NCI-H2029 (cell line): ENCODE measurements around the gene PPP2R5D.
A peak's percentile ranks its signal among the peaks of the same experiment; 100 is the strongest.
"Not testable (repeated sequence)": the region's sequence is repeated elsewhere in the genome, so short reads cannot be mapped to it uniquely, and the experiment has no call there.

Experiments used
- DNase-seq: peaks from one replicate; lab custom pipeline; 2025; lab: John Stamatoyannopoulos, UW

Gene PPP2R5D

DNA sequence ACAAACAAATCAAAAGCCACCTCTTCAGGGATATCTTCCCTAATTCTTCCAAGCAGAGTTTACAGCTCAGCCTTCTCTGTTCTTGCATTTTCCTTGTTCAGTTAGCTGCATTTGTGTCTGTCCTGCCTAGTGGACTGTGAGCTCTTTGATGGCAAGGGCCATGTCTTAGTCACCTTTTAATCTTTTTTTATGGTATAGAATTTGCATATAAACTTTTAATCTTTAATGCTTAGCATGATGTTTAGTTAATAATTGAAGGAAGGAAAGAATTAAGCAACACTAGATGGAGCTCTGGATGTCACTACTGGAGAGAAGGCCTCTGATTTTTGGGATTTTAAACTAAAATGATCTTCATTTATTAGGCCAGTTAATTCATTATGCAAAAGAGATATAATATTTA is 12.1 kb downstream of the PPP2R5D start:
- DNase-seq = no peak

DNA sequence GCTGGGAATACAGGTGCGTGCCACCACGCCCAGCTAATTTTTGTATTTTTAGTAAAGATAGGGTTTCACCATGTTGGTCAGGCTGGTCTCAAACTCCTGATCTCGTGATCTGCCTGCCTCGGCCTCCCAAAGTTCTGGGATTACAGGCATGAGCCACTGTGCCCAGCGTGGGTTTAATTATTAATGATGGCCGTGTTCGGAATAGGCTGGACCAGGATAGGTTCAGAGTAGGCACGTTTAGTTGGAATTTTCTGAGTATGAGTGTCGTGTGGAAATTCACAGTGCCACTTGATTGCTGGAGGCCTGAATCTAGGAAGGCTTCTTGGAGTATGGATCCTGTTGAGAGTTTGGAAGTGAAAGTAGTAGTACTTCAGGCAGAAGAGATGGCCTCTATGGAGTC is 13.8 kb downstream of the PPP2R5D start:
- DNase-seq = not testable (repeated sequence)

DNA sequence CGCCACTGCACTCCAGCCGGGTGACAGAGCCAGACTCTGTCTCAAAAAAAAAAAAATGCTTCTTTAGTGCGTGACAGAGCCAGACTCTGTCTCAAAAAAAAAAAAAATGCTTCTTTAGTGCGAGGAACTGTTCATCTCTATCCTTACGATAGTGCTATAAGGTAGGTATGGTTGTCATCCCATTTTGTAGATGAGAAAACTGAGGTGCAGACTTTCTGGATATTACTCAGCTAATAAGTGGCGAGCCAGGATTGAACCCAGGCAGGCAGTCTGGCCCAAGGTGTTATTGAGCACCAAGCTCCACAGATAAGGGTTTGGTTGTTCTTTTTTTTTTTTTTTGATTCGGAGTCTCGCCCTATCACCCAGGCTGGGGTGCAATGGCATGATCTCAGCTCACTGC is 17.5 kb downstream of the PPP2R5D start:
- no peak for DNase-seq

DNA sequence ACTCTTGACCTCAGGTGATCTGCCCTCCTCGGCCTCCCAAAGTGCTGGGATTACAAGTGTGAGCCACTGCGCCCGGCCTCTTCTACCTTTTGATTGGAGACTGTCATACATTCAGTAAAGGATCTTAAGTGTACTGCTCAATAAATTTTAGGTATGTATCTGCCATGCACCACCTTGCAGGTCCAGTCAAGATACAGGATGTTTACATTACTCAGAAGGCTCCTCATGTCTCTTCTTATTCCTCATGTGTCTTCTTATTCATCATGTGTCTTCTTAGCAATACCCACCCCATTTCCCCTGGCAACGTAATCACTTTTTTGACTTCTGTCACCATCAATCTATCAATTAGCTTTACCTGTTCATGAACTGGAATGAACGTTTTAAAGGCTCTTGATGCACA is 21.5 kb downstream of the PPP2R5D start:
- no peak for DNase-seq

DNA sequence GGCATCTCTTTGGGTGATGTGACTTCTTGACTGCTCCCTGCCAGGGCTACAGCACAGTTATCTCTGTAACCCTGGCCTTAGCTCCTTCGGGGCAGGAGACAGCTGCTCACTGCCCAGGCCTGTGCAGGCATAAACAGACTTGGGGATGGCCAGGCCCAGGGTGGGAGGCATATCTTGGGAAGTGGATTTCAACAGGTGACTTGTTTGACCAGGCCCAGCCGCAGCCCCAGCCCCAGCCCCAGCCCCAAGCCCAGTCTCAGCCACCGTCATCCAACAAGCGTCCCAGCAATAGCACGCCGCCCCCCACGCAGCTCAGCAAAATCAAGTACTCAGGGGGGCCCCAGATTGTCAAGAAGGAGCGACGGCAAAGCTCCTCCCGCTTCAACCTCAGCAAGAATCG is 21.9 kb downstream of the PPP2R5D start:
- DNase-seq = no peak

DNA sequence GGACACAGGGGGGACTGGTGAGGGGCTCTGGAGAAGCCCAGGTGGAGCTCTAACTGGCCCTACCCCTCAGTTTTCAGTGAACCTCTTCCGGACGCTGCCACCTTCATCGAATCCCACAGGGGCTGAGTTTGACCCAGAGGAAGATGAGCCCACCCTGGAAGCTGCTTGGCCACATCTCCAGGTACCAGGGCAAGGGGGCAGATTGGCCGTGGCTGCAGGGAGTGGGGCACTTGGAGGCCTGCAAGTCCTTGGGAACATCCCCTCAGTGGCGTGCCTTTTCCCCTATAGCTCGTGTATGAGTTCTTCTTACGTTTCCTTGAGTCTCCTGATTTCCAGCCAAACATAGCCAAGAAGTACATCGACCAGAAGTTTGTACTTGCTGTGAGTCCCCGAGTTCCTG is 22.8 kb downstream of the PPP2R5D start:
- DNase-seq = no peak

DNA sequence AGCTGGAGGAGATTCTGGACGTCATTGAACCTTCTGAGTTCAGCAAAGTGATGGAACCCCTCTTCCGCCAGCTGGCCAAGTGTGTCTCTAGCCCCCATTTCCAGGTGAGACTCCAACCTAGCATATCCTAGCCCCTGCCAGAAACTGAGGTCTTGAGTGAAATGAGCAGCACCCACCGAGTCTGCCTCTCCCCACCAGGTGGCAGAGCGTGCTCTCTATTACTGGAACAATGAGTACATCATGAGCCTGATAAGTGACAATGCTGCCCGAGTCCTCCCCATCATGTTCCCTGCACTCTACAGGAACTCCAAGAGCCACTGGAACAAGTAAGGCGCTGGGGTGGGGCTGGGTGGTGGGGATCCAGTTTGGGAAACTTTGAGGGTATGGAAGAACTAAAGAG is 24.8 kb downstream of the PPP2R5D start:
- peak; percentile 2 for DNase-seq

DNA sequence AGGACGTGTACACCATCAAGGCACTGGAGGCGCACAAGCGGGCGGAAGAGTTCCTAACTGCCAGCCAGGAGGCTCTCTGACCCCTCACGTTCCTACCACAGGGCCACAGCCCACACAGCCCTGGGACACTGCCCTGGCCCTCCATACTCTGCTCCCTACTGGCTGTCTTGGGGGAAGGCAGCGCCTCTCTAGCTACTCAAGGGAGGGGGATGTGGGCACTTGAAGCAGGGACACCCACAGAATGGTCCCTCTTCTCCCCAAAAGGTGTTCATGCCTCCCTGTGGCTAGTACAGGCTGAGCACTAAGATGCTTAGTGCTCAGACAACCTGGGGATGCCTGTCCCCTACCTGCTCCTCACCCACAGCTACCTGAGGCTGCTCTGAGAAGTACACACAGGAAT is 26.8 kb downstream of the PPP2R5D start:
- no peak for DNase-seq

DNA sequence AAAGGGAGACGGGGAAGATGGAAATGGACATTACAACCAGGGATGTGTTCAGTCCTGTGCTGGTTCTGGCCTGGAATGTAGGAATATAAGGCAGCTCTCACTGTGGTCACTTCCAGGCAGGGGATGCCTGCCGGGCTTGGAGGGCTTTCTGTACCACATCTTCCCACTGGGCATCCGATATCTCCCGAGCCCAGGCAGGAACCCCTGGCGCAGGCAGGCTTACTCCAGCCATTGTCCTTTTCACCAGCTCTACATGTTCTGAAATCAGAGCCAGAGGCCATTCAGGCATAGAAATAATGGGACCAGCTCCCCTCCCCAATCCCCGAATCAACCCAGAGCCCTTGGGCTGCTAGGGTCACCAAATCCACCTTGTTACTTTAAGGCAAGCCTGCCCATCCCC is 28.0 kb downstream of the PPP2R5D start:
- no peak for DNase-seq

DNA sequence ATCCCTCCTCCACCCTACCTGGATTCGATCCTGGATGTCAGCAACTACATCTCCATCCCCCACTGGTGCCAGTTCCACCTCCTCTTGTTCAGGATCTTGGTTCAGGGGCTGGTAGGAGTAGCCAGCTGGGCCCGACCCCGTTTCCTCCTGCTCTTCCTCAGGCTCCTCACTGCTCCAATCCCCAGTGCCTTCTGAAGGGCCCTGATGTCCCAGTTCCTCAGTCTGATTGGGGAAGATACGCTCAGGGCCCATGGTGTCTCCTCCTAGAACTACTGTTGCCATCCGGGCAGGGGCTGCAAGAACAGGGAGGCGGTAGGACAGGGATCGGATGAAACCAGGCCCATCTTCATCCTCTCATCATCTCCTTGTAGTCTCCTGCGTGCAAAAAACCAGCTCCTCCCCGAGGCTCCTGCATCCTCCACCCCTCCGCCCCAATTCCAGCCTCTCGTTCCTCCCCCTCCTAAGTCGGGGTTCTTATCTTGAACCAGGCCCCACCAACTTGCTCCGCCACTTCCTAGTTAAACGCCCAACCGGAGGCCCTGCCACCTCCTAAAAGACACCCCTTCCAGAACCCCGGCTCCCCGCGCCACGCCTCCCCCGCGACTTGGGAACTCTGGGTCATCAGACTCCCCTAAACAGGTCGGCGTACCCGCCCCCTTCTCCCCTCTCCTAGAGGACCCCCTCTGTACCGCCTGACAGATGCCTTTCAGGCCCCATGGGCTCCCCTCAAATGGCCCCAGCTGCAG is 28.9 kb downstream of the PPP2R5D start:
- DNase-seq = no peak

DNA sequence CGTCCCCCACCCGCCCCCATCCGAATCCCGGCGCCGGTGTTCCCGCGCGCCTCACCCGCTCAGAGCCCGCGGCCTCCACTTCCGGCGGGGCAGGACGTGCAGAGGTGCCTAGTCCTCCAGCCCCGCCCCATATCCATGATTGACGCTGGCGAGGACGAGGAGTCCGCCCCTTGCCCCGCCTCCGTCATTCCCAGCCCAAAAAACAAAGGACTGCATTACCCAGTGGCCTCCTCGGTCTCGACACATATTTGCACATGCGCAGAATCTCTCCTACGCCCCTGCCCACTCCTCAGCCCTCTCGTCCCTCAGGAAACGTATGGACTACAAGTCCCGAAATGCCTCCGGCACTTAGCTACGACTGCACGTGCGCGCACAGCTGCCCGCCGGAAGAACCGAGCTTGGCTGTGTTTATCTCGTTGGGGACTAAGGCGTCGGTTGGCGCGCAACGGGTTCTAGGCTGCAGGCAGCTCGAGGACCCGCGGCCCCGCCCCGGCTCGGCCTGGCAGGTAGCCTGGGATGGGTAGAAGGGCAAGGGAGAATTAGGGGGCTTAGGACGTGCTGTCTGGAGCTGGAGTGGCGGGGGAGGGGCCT is 29.6 kb downstream of the PPP2R5D start, which contains the start of the genes KLHDC3 and MEA1:
KLHDC3 (plus strand) TSS at position 407 of the 591 bp plus-strand sequence. CDS start 2,944 bp downstream, outside the sequence.
MEA1 (minus strand) TSS at position 104 of the 591 bp plus-strand sequence. CDS start 133 bp downstream, outside the sequence.
- peak; percentile 100 for DNase-seq

DNA sequence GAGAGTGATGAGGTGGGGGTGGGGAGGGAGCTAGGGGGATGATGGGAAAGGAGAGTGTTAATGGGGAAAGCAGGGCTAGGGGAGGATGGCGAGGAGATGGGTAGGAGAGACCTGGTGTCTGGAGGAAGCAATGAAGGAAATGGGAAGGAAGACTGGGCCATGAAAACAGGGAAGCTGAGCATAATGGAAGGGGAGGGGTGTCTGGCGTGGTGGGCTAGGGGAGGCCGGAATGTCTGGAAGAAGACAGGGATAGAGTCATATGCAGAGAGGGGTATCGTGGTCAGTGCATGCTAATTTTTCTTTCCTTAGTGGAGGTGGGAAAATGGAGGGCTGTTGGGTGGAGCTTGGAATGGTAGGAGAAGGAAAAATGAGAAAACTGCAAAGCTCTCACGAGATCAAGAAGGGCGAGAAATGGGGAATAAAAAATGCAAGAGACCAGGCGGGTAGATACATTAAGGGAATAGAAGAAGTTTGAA is 30.1 kb downstream of the PPP2R5D start:
- DNase-seq = peak; percentile 2

DNA sequence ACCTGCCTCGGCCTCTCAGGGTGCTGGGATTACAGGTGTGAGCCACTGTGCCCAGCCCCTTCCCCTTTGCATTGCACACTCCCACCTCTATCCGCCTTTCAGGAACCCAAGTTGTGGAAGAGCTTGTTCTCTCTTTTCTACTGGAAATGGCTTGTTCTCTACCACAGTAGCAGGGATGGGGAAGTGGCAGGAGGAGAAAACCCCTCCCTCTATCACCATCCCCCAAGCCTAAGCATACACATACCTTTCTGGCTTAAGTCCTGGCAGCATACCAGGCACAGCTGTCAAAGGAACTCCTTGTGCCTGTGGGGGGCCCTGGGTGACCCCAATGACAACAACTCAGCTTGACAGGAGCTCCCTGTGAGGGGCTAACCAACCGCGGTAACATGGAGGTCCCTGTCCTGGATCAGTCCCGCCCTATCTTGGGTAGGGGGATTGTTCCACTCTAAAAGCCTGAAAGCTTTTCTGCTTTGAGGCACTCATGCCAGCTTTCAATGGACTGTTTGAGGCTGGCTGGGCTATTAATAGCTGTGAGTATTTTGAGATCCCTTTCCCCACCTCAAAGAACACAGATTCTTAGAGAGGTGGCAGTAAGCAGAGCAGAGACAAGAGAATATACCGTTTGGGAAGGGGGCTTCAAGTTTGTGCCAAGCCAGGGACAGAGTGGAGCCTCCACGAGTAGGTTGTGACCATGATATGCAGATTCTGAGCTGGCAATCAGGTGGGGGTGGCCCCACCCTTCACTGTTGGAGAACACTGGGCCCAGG is 32.0 kb downstream of the PPP2R5D start:
- DNase-seq = no peak

DNA sequence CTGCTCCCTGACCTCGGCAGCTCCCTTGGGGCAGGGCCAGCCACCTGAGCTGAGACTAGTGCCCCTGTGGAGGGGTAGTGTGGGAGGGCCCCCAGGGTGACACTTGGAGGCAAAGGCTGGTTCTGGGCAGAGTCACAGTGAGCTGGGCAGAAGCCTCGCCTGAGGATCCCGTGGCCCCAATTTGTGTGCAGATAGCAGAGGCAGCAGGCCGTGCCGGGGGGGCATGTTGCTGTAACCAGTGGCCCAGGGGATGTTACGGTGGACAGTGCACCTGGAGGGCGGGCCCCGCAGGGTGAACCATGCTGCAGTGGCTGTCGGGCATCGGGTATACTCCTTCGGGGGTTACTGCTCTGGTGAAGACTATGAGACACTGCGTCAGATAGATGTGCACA is 32.6 kb downstream of the PPP2R5D start:
- no peak for DNase-seq

DNA sequence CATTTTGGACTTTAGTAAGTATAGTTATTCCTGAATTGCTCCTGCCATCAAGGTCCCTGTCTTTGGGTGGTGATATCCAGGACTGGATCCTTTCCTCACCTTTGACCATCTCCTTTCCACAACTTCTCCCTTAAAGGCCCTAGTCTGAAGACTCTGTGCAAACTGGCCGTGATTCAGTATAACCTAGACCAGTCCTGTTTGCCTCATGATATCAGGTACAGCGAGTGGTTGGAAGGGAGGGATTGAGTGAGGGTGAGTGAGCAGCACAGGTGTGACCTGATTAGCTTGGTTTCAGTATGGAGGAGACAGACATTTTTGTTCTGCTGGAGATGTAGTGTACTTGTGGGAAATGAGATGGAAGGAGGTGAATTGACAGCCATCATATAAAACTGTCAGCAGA is 34.8 kb downstream of the PPP2R5D start:
- DNase-seq = no peak

DNA sequence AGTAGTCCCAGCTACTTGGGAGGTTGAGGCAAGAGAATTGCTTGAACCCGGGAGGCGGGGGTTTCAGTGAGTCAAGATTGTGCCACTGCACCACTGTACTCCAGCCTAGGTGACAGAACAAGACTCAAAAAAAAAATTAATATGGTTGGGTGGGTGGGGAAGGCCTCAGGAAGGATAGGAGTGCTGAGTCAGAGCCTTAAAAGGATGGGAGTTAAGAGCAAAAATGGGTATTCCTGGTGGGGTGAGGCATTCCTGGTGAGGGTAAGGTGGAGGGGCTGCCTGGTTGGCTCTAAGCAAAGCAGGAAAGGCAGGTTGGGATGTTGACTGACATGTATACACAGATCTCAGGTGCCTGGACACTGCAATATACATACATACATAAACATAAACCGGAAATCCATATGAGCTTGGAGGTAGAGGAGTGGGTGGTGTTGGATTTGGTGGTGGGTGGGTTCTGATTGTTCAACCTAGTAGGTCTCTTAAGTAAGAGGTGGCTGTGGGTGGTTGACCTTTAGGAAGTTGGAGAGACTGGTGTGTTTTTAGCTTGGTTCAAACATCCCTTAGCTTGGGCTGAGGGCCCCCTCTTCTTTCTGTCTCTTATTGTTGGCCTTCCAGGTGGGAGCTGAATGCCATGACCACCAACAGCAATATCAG is 35.8 kb downstream of the PPP2R5D start:
- no peak for DNase-seq

DNA sequence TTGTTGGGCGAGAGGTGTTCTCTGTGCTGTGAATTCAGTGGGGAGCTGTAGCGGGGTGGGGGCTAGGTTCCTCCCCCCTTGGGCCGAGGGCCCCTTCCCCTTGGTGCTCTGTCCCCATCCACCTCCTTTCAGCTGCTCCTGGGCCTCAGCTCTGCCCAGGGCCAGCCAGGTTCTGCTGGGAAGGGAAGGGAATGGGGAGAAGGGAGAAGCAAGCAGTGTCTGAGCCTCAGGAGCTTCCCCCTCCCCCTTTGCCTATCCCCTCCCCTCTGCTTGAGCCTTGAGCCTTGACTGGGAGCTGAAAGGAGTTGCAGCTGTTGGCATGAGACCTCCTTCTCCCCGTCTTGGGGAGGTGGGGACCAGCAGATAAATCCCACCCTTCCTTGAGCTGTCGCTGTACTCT is 36.5 kb downstream of the PPP2R5D start:
- no peak for DNase-seq

DNA sequence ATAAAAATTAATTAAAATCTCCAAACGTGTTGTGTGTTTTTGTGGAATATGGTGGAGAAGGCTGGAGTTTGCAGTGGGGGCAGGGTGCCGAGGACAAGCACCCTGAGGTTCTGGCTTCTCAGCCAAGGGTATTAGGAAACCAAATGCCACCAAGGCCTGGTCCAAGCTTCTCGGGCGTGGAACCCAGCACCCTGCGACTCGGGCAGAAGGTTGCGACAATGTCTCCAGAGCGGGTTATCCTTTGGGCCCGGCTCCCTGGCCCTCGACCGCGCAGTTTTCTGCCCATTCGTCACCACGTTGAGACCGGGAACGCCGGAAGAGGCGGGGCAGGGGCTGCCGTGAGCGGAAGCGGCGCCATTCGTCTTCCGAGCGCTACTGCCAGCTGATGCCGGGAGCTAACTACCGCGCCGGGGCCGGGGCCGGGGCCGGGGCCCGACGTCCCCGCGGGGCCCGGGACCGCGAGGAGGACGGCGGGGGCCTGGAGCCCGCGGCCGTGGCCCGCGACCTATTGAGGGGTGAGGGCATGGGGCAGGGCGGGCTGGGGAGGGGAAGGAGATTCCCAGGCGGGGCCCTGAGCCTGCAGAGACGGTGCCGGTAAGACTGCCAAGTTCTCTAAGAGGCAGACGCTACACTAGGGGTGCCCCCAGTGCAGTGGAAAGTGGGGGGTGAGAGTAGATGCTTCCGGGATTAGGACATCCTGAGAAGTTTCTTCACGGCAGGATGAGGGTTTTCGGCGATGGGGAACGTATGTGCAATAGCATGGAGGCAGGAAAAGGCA is 37.1 kb downstream of the PPP2R5D start, which contains the start of gene RRP36:
RRP36 (plus strand) TSS at position 354 of the 778 bp plus-strand sequence; CDS start at position 386, 32 bp downstream.
- DNase-seq = peak; percentile 69

DNA sequence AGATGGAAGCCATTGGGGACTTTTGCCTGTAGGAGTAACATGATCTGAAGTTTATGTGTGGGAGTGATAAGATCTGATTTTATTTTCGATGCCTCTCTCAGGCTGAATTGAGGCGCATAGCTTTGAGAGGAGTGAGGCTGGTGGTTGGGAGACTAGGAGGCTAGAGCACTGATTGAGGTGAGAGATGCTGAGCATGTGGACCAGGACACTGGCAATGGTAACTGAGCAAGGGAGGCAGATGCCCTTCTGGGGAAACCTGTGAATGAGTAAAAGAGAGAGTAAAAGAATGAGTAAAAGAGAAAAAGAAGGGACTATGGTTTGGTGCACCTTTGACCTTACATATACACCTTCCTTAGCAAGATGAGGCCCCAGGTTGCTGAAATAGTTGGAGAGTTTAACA is 40.1 kb downstream of the PPP2R5D start:
- DNase-seq = no peak

DNA sequence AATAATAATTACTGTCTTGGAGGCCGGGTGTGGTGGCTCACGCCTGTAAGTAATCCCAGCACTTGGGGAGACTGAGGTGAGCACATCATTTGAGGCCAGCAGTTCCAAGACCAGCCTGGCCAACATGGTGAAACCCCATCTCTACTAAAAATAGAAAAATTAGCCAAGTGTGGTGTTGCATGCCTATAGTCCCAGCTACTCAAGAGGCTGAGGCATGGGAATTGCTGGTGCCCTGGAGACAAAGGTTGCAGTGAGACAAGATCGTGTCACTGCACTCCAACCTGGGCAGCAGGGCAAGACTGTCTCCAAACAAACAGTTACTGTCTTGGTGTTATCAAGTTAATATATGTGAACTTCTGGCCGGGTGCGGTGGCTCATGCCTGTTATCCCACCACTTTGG is 42.0 kb downstream of the PPP2R5D start:
- DNase-seq = no peak

DNA sequence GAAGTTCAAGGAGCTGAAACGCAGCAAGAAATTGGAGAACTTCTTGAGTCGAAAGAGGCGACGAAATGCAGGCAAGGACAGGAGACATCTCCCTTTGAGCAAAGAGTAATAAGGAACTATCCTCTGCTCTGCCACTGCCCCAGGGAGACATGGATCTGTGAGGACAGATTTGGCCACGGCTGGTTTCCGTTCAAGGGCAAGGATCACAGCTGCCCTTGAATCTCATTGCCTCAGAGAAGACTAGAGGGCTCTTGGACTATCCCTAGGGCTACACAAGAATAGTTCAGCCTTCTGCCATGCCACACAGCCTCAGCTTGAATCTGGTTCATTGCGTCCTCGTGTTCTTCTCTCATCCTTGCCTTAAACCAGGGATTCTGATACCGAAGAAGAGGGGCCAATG is 44.8 kb downstream of the PPP2R5D start:
- no peak for DNase-seq
